Peyer's patch (tissue), 4 donors: ENCODE measurements around the gene KDM4C. TPM values are rescaled to one million over a fixed set of nuclear protein-coding genes. Genes with fewer than 3 reads are reported as not detected.

Experiments used
- DNase-seq, 3 donors: peaks; one replicate each; pipeline ENCODE4 v3.0.0-alpha.2; 2017 to 2019
- H3K27ac ChIP-seq, 4 donors: fragments of 200-600 bp; sonication (generic); one replicate each; pipeline ENCODE4 v1.5.1; 2016 to 2019
- H3K27me3 ChIP-seq, 2 donors: fragments of 200-600 bp; sonication (generic); one replicate each; pipeline ENCODE4 v1.5.1; 2019
- H3K36me3 ChIP-seq, 3 donors: fragments of 200-600 bp; sonication (generic); one replicate each; pipeline ENCODE4 v1.5.1; 2016 to 2019
- H3K4me1 ChIP-seq, 4 donors: fragments of 200-600 bp; sonication (generic); one replicate each; pipeline ENCODE4 v1.5.1; 2016 to 2019
- H3K4me3 ChIP-seq, 4 donors: fragments of 200-600 bp; sonication (generic); 1 replicate in 3 of 4; 2 replicates in 1 of 4; pipeline ENCODE4 v1.5.1; 2016 to 2019; ENCODE audit warnings: mild to moderate bottlenecking in 1 of 4
- H3K9me3 ChIP-seq, 4 donors: fragments of 200-600 bp; sonication (generic); one replicate each; pipeline ENCODE4 v1.5.1; 2016 to 2019; ENCODE audit warnings: mild to moderate bottlenecking in 1 of 4
- CTCF ChIP-seq, 6 experiments: fragments of 450-650 bp in 4 of 6; fragments of 200-600 bp in 2 of 6; sonication (generic) in 1 of 6; IDR thresholded peaks; one replicate each; pipeline ENCODE4 v1.5.1; 2017 to 2019; ENCODE audit warnings: antibody characterized with exemption in 6 of 6, mild to moderate bottlenecking in 3 of 6, moderate library complexity in 1 of 6
- POLR2A ChIP-seq, 2 donors: fragments of 450-650 bp; IDR thresholded peaks; one replicate each; pipeline ENCODE4 v1.5.1; 2017; ENCODE audit warnings: antibody characterized with exemption in 2 of 2, mild to moderate bottlenecking in 2 of 2, moderate library complexity in 2 of 2
- total RNA-seq, 4 donors: library from RNA; depleted of rRNA; stranded (reverse); fragments of >200 nt; gene quantifications; one replicate each; pipeline ENCODE4 v1.1.0, GENCODE V29; 2016

KDM4C gene
- total RNA-seq, 4 donors from 2014 or later: 90.7 to 125 (median 107) TPM

GRCh38 chr9:6925836-6926235, 168.1 kb downstream of the KDM4C start:
- Histone ChIP-seq H3K36me3 (peaks cover 0 to 10% (median 0%) of the 10 kb centered on the region in 3 donors), H3K27me3 (no peaks in the 10 kb centered on the region), H3K4me3 (no peak overlapping the region), H3K27ac (no peak overlapping the region), H3K9me3 (no peaks in the 10 kb centered on the region), H3K4me1 (peaks cover 0 to 9% (median 0%) of the 10 kb centered on the region in 4 donors)
- no peak for DNase-seq
- TF ChIP-seq POLR2A (IDR thresholded peaks at IDR 0.05) (no peak), CTCF (IDR thresholded peaks at IDR 0.05) (no peak)

GRCh38 chr9:6926436-6926835, 168.7 kb downstream of the KDM4C start:
- TF ChIP-seq POLR2A (IDR thresholded peaks at IDR 0.05) (no peak), CTCF (IDR thresholded peaks at IDR 0.05) (no peak)
- DNase-seq: no peak

GRCh38 chr9:6927838-6928237, 170.1 kb downstream of the KDM4C start:
- no peak for DNase-seq
- TF ChIP-seq POLR2A (IDR thresholded peaks at IDR 0.05): no peak
- Histone ChIP-seq H3K9me3 (no peaks in the 10 kb centered on the region), H3K4me3 (no peak overlapping the region), H3K4me1 (peaks cover 0 to 9% (median 0%) of the 10 kb centered on the region in 4 donors), H3K27me3 (no peaks in the 10 kb centered on the region), H3K36me3 (no peaks in the 10 kb centered on the region), H3K27ac (no peak overlapping the region)

More at GRCh38 chr9:6926436-6926835, 168.7 kb downstream of the KDM4C start:
- Histone ChIP-seq H3K4me3 (no peak overlapping the region), H3K9me3 (no peaks in the 10 kb centered on the region), H3K36me3 (peaks cover 0 to 5% (median 0%) of the 10 kb centered on the region in 3 donors), H3K4me1 (peaks cover 0 to 9% (median 0%) of the 10 kb centered on the region in 4 donors), H3K27ac (no peak overlapping the region), H3K27me3 (no peaks in the 10 kb centered on the region)

- Histone ChIP-seq H3K27ac (no peak overlapping the region), H3K9me3 (no peaks in the 10 kb centered on the region), H3K4me3 (no peak overlapping the region), H3K27me3 (no peaks in the 10 kb centered on the region), H3K4me1 (peaks cover 0 to 9% (median 0%) of the 10 kb centered on the region in 4 donors), H3K36me3 (no peaks in the 10 kb centered on the region)
- DNase-seq: no peak
- no peak for TF ChIP-seq POLR2A (IDR thresholded peaks at IDR 0.05)
- no peak for TF ChIP-seq CTCF (IDR thresholded peaks at IDR 0.05)
These were observed 171.1 kb downstream of the KDM4C start for GRCh38 chr9:6928863-6929262.

- DNase-seq: no peak
- TF ChIP-seq CTCF (IDR thresholded peaks at IDR 0.05): no peak
- no peak for TF ChIP-seq POLR2A (IDR thresholded peaks at IDR 0.05)
- H3K9me3 ChIP-seq: no peaks in the 10 kb centered on the region
These were observed 171.9 kb downstream of the KDM4C start for GRCh38 chr9:6929441-6930215.

GRCh38 chr9:6930827-6931226, 173.1 kb downstream of the KDM4C start:
- H3K36me3 ChIP-seq: no peaks in the 10 kb centered on the region
- H3K4me1 ChIP-seq: peaks cover 0 to 9% (median 0%) of the 10 kb centered on the region in 4 donors
- no peak overlapping the region for H3K4me3 ChIP-seq
- TF ChIP-seq POLR2A (IDR thresholded peaks at IDR 0.05) (no peak), CTCF (IDR thresholded peaks at IDR 0.05) (no peak)
- DNase-seq: no peak
- no peaks in the 10 kb centered on the region for H3K9me3 ChIP-seq
- H3K27ac ChIP-seq: no peak overlapping the region
- no peaks in the 10 kb centered on the region for H3K27me3 ChIP-seq

More at GRCh38 chr9:6929441-6930215, 171.9 kb downstream of the KDM4C start:
- Histone ChIP-seq H3K27ac (no peak overlapping the region), H3K4me3 (no peak overlapping the region), H3K36me3 (no peaks in the 10 kb centered on the region), H3K4me1 (peaks cover 0 to 9% (median 0%) of the 10 kb centered on the region in 4 donors), H3K27me3 (no peaks in the 10 kb centered on the region)
